GM19438 (cell line): ENCODE results near the gene STAT6.
A peak's percentile ranks its signal among the peaks of the same experiment; 100 is the strongest.

Experiments
- ATAC-seq: cut with Tn5 transposase; IDR thresholded peaks from one replicate; pipeline ENCODE4 v1.9.1; 2021; ENCODE audit warnings: low read depth; ENCODE audit not compliant: unreplicated experiment

The STAT6 gene, protein sequence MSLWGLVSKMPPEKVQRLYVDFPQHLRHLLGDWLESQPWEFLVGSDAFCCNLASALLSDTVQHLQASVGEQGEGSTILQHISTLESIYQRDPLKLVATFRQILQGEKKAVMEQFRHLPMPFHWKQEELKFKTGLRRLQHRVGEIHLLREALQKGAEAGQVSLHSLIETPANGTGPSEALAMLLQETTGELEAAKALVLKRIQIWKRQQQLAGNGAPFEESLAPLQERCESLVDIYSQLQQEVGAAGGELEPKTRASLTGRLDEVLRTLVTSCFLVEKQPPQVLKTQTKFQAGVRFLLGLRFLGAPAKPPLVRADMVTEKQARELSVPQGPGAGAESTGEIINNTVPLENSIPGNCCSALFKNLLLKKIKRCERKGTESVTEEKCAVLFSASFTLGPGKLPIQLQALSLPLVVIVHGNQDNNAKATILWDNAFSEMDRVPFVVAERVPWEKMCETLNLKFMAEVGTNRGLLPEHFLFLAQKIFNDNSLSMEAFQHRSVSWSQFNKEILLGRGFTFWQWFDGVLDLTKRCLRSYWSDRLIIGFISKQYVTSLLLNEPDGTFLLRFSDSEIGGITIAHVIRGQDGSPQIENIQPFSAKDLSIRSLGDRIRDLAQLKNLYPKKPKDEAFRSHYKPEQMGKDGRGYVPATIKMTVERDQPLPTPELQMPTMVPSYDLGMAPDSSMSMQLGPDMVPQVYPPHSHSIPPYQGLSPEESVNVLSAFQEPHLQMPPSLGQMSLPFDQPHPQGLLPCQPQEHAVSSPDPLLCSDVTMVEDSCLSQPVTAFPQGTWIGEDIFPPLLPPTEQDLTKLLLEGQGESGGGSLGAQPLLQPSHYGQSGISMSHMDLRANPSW

DNA sequence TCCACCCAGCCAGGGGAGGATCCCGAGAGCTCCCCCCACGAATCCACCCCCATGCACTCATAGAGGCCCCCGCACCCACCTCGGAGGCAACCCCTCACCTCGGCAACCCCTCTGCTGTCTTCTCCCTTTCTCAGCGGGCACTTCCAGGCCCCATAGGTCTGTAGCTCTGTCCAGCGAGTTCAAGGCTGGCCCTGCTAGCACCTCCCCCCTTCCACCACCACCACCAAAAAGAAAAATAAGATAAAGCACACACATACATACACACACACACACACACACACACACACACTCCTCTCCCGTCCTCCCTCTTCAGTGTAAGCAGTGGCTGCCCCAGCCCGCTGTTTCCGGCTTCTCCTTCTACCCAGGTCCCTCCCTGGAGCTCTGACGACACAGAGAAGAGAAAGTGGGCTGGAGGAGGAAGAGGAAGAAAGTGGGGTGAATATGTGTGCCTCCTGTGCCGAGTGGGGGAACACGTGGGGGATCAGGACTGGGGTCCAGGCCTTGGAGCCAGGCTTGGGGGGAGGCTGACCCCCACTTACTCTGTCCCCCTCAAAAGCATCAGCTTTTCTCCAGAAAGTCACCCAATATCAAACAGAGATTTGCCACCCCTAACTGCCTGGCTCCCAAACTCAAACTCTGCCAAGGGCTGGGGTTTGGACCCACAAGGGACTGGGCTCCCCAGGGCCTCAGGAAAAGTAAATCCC lies at the start of gene STAT6:
Gene STAT6, minus strand, starts transcription at position 332 of the 704 bp plus-strand sequence. CDS start 3,084 bp downstream, outside the sequence.
- ATAC-seq: peak; percentile 59

DNA sequence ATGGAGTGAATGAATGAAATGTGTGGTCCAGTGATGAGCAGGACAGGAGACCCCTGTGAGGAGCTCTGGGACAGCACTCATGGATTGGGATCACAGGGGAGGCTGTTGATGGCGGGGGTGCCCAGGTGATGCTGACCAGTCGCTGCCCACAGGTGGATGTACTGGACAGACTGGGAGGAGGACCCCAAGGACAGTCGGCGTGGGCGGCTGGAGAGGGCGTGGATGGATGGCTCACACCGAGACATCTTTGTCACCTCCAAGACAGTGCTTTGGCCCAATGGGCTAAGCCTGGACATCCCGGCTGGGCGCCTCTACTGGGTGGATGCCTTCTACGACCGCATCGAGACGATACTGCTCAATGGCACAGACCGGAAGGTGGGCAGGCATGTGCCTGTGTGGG lies 49.6 kb upstream of the STAT6 start:
- ATAC-seq: no peak

DNA sequence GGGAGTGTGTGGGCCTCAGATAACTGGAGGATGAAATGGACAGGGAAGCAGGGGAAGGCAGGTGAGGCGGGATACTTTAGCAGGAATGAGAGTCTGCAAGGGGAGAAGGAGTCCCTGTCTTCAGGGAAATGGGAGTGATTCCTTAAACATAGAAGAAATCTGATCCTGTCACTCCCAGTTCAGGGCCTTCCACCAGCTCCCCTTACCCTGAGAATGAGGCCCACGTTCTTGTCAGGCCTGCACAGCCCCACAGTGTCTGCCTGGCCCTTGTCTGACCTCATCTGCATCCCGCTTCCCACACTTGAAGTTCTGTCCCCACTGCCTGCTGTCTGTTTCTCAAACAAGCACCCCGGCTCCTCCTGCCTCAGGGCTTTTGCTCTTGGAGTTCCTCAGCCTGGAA lies 48.9 kb upstream of the STAT6 start:
- ATAC-seq: no peak

DNA sequence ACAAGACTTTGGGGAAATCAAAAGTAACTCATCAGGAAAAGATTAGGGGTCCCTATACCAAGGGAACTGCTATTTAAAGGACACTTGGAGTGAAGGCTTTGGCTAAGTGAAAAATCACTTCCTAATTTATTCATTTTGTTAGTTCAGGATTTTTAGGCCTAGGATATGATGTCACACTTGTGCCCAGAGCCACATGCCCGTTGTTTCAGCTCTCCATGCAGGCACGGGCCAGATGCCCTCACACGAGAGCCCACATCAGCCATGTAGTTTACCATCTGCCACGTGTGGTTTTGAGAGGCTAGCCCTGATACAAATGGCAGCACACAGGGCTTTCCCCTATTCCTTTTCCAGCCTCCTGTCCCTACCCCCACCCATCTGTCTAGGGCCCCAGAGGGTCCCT lies 48.1 kb upstream of the STAT6 start:
- ATAC-seq: no peak

DNA sequence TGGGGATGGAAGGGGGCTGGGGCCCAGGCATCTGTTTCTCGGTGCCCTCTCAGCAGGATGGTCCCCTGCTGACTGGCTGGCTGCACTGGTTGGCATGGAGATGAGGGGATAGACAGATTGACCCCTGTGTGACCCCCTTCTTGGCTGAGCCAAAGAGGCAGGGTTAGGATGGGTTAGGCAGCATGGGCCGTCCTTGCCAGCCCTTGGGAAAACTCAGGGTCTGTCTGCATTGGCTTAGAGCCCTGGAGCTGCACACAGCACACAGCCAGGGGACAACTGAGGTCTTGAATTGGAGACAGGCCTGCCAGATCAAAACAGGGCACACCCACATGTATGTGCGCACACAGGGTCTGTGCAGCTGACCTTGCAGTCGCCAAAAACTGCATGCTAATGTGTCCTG lies 47.5 kb upstream of the STAT6 start:
- ATAC-seq: no peak

DNA sequence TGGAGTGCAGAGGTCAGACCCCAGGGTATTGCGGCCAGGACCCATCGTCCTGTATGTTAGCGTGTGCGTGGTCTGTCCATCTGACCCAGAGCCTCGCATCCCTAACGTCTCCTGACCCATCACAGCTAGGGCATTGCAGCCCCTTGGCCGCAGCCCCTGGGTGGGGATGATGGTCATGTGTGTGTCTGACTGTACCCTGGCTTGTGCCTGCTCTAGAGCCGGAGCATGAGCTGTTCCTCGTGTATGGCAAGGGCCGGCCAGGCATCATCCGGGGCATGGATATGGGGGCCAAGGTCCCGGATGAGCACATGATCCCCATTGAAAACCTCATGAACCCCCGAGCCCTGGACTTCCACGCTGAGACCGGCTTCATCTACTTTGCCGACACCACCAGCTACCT lies 47.0 kb upstream of the STAT6 start:
- ATAC-seq: no peak

DNA sequence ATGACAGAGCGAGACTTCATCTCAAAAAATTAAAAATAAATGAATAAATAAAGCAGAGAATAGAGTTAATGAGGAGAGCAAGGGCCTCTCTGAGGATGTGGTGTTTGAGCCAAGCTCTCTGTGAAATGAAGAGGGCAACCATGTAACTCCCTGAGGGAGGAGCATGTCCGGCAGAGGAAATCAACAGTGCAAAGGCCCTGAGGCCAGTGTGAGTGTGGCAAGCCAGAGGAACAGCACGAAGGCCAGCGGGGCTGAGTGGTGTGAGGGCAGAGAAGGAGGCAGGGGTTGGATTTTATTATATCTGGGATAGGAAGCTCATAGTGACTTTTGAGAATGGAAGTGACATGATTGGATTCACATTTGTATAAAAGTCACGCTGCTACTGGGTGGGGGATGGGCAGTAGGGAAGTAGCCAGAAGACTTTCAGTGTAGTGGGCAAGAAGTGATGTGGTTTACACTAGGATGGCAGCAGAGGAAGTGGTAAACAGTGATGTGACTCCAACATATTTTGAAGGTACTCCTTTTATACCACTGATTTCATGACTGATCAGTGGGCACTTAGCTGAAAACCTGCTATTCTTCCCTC lies 46.5 kb upstream of the STAT6 start:
- no peak for ATAC-seq

DNA sequence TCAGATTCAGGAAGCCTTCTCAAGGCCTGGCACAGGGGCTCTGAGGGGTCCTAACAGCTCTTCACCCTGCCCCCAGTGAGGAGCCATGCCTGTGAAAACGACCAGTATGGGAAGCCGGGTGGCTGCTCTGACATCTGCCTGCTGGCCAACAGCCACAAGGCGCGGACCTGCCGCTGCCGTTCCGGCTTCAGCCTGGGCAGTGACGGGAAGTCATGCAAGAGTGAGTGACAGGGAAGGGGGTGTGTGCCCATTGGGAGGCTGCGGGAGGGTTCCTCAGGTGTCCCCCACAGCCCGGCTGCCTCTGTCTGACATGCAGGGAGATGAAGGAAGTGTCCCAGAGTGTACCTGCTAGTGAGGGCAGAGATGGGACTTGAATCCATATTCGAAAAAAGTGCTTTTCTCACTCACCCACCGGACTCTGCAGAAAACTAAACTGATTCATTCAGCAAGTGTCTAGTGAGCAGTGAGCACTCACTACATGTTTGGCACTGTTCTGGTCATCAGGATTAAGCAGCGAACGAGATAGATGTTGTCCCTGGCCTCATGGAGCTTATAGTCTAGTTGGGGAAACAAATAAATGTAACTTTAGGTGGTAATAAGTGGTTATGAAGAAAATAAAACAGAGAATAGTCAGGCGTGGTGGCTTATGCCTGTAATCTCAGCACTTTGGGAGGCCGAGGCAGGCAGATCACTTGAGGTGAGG lies 45.7 kb upstream of the STAT6 start:
- ATAC-seq: no peak

DNA sequence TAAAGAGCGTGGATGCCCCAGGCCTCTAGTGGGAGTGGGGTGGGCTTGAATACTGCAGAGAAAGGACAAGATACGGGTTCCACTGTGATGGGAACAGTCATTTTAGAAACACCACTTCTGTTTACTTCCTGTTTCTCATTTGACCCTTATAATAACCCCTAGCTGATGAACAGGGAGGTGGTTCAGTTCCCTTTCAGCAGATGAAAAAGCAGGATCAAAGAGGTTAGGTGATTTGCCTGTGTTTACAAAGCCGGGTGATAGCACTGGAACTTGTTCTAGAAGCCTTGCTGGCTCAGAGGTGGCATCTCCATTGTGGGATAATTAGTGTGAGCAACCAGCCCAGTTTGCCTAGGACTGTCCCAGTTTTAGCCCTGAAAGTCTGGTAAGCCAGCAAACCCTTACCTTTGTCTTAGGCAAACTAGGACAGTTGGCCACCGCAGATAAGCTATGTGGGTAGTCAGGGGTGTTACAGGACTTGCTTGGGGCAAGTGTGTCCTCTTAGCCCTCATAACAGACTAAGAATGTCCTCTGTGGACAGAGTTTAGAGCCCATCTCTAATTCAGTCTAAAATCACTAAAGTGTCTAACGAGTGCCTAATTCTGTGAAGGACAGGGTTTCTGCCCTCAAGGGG lies 43.8 kb upstream of the STAT6 start:
- no peak for ATAC-seq

DNA sequence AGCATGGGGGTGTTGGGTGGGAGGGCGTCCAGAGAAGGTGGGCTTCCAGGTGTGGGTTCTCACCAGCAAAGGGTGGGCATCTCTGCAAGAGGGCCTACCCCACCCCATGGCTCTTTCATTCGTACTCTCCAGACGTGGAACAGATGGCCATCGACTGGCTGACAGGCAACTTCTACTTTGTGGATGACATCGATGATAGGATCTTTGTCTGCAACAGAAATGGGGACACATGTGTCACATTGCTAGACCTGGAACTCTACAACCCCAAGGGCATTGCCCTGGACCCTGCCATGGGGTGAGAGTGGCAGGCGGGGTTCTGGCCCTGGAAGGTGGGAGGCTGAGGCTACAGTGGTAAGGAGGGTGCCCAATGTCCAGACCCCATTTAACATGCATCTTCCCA lies 42.9 kb upstream of the STAT6 start:
- ATAC-seq: no peak

DNA sequence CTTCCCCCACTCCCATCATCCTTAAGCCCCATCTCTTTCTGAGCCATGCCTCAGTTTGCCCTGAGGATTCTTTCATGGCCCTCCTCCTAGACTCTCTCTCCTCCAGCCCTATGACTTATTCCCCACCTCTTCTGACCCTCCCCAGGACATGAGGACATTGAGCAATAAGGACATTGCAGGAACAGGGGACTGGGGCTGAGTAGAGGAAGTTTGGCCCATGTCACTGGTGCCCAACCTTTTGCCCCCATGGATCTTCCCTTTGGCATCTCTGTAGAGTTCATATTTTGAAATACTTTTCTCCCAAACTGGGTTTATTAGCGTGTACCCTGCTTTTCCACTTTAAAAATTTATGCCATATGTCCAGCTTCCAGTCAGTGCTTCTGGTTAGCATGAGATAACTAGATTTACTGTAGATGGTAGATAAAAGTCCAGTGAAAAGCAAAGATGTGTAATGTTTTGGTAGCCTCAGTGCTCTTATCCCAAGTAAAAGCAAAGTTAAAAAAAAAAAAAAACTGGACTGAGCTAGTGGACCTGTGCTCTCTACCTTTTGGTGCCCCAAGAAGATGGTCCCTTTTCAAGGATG lies 42.3 kb upstream of the STAT6 start:
- no peak for ATAC-seq

DNA sequence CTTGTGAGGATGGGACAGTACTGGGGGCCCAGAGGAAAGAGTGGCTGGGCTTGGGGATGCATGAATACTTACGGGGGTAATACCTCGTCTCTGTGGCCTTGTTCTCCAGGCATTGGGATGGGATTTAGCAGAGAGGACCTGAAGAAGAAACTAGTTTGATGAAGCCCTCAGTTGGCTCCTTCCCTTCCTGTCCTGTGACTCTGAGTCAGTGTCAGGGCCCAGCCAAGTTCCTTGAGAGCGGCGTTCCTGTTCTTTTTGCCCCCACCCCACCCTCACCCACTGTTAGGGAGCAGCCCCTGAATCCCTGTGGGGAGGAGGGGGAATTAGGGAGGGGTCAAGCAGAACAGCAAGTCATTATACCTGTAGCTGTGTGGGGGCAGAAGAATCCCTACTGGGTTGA lies 41.5 kb upstream of the STAT6 start:
- ATAC-seq: no peak

DNA sequence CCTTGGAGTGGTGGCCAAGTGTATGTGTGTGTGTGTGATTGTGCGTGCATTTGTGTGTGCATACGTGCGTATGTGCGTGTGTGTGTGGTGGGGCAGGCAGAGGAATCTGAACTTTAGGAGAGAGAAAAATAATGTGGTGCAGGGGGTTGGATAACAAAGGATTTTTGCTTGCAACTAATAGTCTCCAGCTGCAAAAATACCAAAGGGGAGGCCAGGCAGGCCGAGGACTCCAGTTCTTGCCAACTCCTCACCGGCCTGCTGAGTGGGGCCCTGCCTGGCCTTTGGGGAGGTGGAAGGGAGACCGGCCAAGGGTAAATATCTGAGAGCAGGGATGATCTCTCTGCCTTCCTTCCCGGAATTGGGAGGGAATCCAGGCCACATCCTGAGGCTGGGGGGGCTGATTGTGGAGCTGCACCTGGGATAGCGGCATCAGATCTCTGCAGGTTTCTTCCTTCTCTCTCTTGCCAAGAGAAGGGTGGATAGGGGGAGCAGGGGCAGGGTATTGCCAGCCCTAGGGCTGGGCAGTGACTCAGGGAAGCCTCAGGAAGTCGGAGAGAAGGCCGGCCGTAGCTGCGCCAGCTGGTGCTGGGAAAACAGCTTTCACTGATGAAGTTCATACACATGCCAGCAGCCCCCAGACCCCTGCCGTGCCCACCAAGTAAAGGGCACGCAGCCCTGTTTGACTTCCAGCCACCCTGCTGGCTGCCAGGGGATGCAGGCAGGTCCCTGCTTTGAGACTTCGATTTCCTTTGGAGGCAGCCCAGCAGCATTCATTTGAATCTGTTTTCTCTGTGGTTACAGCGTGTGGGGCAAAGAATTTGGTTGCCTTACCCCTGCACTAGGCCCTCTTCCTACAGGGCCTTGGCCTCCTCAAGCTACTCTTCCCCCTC lies 40.8 kb upstream of the STAT6 start:
- ATAC-seq: no peak

DNA sequence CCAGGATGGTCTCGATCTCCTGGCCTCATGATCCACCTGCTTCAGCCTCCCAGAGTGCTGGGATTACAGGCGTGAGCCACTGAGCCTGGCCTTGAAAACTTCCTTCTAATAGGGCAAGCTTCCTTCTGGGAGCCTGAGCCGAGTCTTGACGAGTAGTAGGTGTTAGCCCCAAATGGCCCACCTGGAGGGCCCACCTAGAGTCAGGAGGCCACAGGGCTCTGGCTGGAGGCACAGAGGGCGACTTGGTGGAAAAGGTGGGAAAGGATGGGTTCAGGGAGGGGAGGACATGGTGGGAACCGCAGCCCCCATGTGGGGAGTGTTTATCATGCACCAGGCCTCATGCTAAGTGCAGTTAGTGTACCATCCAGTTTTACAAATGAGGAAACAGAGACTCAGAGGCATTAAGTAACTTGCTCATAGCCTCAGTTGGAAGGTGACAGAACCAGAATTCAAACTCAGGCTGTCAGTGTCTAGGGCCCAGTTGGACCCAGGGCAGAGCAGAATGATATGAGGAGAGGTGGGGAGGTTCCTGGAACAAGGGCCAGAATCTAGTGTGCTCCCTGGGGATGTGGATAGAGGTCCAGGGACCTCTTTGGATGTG lies 39.3 kb upstream of the STAT6 start:
- ATAC-seq: no peak

DNA sequence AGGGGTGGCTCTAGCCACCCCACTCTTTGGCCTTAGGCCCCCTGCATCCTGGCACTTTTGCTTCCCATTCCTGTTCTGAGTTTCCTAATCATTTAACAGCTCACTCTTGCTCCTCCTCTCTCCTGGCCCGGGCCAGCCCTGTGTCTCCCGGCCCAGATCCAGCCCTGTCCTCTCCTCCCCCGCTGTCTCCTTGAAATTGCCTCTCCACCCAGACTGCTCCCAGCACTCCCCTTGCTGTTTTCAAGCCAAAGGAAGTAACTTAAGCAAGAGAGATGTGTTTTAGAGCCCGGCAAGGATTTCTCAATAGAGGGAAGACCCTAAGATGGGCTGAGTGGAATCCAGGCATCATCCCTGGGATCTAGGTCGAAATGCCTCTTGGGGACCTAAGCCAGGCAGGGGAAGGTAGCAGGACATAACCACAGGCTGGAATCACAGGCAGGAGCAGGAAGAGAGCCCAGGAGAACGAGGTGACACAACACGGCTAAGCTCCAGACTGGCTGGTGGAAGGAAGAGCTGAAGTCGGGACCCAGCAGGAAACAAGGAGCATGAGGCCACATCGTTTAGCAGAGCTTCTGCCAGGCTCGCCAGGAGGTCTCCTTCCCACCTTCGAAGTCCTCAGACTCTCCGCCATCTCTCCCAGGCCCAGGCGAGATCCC lies 38.2 kb upstream of the STAT6 start:
- no peak for ATAC-seq

DNA sequence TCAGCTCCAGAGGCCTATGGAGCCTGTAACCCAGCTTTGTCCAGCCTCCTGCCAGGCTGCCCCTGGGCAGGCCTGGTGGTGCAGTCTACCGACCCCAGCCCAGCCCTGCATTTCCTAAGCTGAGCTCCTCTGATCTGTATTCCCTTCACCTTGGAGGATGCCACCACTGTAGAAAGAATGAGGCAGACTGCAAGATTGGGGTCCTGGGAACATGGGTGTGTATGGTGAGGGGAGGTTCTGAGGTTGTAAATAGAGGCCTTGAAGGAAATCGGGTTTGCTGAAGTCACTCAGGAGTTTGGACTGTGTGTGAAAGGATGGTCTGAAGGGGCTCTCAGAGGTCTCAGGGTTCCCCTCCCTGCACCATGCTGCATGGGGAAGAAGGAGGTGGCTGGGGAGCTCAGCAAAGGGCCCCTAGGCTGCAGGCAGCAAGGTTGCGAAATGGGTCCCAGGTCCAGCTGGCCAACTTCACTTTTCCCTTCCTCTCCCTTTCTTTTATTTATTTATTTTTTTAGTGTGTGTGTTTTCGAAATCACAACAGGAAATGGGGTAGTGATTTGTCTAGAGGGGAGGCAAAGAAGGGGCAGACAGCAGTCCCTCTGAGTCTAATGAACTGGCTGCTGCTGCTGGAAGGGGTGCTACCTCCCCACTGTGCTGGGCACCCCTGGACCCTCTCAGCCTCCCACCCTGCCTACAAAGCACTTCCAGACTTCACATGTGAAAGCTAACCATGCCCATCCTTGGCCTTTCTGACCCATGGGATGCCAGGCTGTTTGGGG lies 37.5 kb upstream of the STAT6 start:
- ATAC-seq: no peak
